IPS-20b (cell line): ENCODE results near the gene POLR3H.

ENCODE experiments used
- H3K27ac ChIP-seq: one replicate; pipeline ENCODE4 v1.5.1; 2013; ENCODE audit warnings: low read length
- H3K27me3 ChIP-seq: 2 replicates; pipeline ENCODE4 v1.6.1; 2013; ENCODE audit warnings: mild to moderate bottlenecking, low read length, inconsistent platforms; ENCODE audit not compliant: insufficient read depth
- H3K36me3 ChIP-seq: 2 replicates; pipeline ENCODE4 v1.6.1; 2013; ENCODE audit warnings: low read depth, mild to moderate bottlenecking, inconsistent platforms, low read length, moderate library complexity; ENCODE audit not compliant: insufficient read depth
- H3K4me1 ChIP-seq: 2 replicates; pipeline ENCODE4 v1.6.1; 2013; ENCODE audit warnings: mild to moderate bottlenecking, control low read depth, inconsistent platforms, low read length, moderate library complexity; ENCODE audit not compliant: insufficient read depth
- H3K4me3 ChIP-seq: 2 replicates; pipeline ENCODE4 v1.5.1; 2013; ENCODE audit warnings: mild to moderate bottlenecking, low read length, inconsistent platforms
- H3K9ac ChIP-seq: 2 replicates; pipeline ENCODE4 v1.6.1; 2013; ENCODE audit warnings: low read depth, mild to moderate bottlenecking, inconsistent platforms, low read length, moderate library complexity
- H3K9me3 ChIP-seq: 2 replicates; pipeline ENCODE4 v1.6.1; 2013; ENCODE audit warnings: mild to moderate bottlenecking, low read depth, low read length, inconsistent platforms; ENCODE audit not compliant: insufficient read depth

Gene POLR3H

DNA sequence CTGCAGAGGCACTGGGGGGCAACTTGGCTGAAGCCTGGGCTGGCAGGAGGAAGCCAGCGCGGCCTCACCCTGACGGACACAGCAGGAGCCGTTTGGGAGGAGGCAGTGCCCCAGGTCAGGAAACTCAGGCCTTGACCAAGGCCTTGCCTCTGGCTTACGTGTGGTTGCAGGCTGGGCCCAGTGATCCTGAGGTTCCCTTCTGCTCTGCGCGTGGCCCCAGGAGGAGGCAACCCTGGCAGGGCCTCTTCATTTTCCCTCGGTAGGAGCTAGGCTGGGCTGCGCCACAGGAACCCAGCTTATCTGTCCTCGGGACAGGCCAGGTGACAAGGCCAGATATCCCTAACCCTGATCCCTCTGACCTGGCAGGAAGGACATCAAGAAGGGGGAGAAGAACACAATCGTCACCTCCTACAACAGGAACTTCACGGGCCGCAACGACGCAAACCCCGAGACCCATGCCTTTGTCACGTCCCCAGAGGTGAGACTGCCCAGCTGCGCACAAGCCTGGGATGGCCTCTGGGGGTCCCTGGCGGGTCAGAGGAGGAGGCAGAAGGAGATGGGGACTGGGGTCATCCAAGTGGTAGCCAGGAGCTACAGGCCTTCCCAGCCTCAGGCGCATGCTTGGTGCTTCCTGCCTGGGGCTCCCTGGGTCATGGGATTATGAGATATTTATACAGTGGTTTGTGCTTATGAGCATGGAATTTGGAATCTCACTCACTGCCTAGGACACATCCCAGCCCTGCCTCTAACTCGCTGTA lies 20.6 kb downstream of the POLR3H start:
- peaks cover 66% of the 10 kb centered on the region for H3K36me3 ChIP-seq

DNA sequence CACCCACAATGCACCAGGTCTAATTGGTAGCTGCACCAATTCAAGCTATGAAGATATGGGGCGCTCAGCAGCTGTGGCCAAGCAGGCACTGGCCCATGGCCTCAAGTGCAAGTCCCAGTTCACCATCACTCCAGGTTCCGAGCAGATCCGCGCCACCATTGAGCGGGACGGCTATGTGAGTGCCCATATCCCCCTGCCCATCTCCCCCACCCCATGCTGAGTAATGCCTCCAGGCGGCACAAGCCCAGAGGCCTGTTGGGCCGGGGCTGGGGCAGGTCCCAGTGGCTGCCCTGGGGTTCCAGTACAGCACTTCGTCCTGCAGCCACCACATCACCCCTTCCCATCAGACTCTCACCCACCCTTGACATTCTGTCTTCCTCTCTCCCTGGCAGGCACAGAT lies 21.5 kb downstream of the POLR3H start:
- H3K9ac ChIP-seq = no peak overlapping the region; the same call in 1 of the 2 replicates
- no peak overlapping the region for H3K4me3 ChIP-seq
- no peaks in the 10 kb centered on the region for H3K4me1 ChIP-seq
- H3K27me3 ChIP-seq = no peaks in the 10 kb centered on the region
- H3K9me3 ChIP-seq = no peaks in the 10 kb centered on the region
- peaks cover 63% of the 10 kb centered on the region for H3K36me3 ChIP-seq
- no peak overlapping the region for H3K27ac ChIP-seq

More for the DNA sequence above, 20.6 kb downstream of the POLR3H start:
- H3K27ac ChIP-seq = no peak overlapping the region
- H3K9me3 ChIP-seq = no peaks in the 10 kb centered on the region
- H3K4me1 ChIP-seq = no peaks in the 10 kb centered on the region
- H3K4me3 ChIP-seq = no peak overlapping the region
- no peaks in the 10 kb centered on the region for H3K27me3 ChIP-seq
- H3K9ac ChIP-seq = no peak overlapping the region

DNA sequence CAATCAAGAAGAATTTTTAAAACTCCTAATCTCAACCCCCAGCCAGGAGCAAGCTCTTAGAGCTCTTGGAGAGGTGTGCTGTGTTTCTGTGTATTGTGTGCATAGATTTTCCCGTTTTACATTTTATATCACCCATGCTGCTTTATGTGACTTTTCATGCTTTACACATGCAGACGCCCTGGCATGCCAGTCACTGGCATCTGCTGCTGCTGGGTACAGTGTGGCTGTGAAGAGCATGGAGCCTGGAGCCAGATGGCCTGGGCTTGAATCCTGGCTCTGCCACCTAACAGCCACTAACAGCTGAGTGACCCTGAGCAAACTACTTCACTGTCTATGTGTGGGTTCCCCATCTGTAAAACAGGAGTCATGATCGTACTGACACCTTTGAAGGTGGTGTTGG lies 23.1 kb downstream of the POLR3H start:
- H3K9ac ChIP-seq = no peak overlapping the region
- no peaks in the 10 kb centered on the region for H3K27me3 ChIP-seq
- H3K36me3 ChIP-seq = peaks cover 51% of the 10 kb centered on the region
- no peak overlapping the region for H3K27ac ChIP-seq
- H3K9me3 ChIP-seq = no peaks in the 10 kb centered on the region
- H3K4me3 ChIP-seq = no peak overlapping the region
- H3K4me1 ChIP-seq = no peaks in the 10 kb centered on the region

DNA sequence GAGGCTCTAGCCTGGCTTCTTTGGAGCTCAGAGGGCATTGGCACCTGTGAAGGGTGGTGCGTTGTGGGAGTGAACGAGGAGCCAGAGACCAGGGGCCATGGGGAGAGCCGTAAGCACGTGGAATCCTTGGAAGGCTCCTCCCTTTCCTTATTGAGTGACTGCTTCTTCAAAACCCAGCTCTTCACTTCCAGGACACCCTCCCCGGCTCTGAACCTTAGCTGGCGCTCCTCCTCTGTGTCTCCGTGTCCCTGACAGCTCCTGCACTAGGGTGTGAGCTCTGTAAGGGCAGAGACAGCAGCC lies 26.3 kb downstream of the POLR3H start:
- Histone ChIP-seq H3K9ac (no peak overlapping the region), H3K9me3 (no peaks in the 10 kb centered on the region), H3K27ac (no peak overlapping the region), H3K27me3 (no peaks in the 10 kb centered on the region), H3K4me1 (peaks cover 4% of the 10 kb centered on the region), H3K4me3 (no peak overlapping the region), H3K36me3 (peaks cover 40% of the 10 kb centered on the region)

DNA sequence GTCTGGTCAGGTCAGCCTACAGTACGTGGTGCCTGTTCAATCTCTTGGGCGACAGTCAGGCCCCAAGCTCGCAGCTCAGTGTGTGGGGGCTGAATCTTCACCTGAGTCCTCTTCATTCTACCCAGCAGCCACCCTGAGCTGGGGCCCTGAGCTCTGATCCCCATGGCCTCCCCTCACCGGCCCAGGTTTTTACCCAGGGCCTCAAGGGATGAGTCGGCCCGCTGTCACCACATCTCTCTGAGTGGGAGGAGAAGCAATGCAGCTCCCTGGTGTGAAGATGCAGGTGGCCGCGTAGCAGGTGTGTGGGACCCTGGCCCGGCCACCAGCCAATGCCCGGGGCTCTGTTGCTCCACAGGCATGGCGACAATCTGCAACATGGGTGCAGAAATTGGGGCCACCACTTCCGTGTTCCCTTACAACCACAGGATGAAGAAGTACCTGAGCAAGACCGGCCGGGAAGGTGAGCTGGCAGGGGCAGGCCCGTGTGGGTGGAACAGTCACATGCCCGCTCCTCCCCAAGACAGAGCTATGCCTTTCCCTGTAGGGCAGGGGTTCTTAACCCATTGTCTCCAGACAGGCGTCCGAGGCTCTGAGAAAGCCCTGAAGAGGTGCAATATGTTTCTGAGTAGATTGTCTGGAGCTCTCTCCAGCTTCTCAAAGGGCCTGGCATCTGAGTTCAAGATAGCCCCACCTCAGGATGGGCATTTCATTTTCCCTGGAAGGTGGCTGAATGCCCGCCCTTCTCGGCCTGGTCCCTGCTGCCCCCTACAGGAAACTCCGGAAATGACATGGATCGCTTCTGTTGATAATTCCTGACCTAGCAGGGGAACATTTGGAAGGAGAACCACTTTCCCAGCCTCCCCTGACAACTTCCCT lies 26.9 kb downstream of the POLR3H start:
- Histone ChIP-seq H3K36me3 (peaks cover 39% of the 10 kb centered on the region), H3K9ac (no peak overlapping the region)

DNA sequence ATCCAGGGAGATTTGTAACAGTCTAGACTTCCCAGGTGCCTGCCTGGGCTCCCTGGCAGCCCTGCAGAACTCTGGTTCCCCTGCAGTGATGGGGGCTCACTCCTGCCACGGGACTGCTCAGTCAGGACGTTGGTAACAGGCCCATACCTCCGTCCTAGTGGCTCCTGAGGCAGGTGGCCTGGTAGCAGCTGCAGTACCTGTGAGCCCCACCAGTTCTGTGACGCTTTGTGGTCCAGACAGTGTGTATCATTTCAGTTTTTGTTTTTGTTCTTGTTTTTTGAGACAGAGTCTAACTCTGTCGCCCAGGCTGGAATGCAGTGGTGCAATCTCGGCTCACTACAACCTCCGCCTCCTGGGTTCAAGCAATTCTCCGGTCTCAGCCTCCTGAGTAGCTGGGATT lies 27.8 kb downstream of the POLR3H start:
- no peaks in the 10 kb centered on the region for H3K27me3 ChIP-seq
- no peaks in the 10 kb centered on the region for H3K9me3 ChIP-seq
- no peak overlapping the region for H3K9ac ChIP-seq
- peaks cover 46% of the 10 kb centered on the region for H3K36me3 ChIP-seq
- peaks cover 15% of the 10 kb centered on the region for H3K4me1 ChIP-seq
- no peak overlapping the region for H3K27ac ChIP-seq
- H3K4me3 ChIP-seq = no peak overlapping the region

More for the DNA sequence above, 26.9 kb downstream of the POLR3H start:
- H3K4me1 ChIP-seq = peaks cover 8% of the 10 kb centered on the region
- H3K4me3 ChIP-seq = no peak overlapping the region
- no peak overlapping the region for H3K27ac ChIP-seq
- no peaks in the 10 kb centered on the region for H3K9me3 ChIP-seq
- H3K27me3 ChIP-seq = no peaks in the 10 kb centered on the region

DNA sequence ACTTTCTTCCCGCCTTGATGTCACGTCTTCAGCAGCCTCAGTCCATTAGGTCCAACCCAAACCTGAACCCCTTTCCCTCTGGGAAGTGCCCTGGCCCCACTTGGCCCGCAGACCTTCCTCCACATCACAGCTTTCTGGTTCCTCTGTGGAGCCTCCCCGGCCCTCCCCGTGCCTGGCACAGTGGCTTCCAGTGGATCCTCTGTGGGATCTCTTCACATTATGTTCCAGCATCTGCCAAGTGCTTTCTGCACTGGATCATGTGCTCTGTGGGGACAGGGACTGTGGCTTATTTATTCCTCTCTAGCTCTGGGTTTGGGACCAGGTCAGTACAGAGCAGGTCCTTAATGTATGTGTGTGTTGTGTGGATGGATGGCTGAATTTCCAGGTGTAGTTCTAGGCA lies 30.9 kb downstream of the POLR3H start:
- H3K36me3 ChIP-seq = peaks cover 50% of the 10 kb centered on the region
- H3K9me3 ChIP-seq = no peaks in the 10 kb centered on the region
- H3K27ac ChIP-seq = peak overlapping the region; percentile 65
- peaks cover 15% of the 10 kb centered on the region for H3K4me1 ChIP-seq
- no peaks in the 10 kb centered on the region for H3K27me3 ChIP-seq
- peak overlapping the region; percentile 60; the same call in 1 of the 2 replicates for H3K9ac ChIP-seq
- H3K4me3 ChIP-seq = no peak overlapping the region; the same call in 1 of the 2 replicates

DNA sequence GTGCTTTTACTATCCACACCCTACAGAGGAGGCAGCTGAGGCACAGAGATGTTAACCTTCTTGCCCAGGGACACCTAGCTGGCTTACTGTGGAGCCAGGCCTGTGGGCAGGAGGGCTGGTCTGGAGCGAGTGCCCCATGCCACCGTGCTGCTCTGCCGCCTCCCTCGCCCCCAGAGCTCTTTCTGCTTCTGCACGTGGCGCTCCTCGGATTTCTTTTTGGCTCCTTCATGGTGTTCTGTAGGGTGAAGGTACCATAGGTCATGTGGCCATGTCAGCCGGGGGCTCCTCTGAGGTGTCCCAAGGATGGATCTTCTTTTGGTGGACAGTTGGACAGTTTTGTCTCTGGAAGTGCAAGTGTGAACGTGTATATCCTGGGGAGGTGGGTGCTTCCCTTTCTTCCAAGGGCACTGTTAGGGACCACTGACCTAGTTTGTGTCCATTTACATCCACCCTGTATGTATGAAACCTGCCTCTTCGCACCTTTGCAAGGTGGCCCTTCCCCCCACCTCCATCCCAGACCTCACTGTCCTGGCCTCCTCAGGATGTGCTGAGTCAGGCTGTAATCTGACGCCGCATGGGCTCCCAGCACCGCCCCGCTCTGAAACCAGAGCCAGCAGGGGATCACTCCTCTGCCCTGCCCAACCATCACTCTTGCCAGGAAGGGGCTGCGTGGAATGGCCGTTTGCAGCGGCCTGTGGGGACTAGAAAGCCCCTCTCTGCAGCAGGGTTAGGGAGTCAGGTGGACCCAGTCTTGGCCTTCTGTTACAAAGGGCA lies 31.7 kb downstream of the POLR3H start:
- no peaks in the 10 kb centered on the region for H3K9me3 ChIP-seq
- peak overlapping the region; percentile 60; the same call in 1 of the 2 replicates for H3K9ac ChIP-seq
- H3K4me3 ChIP-seq = no peak overlapping the region; the same call in 1 of the 2 replicates
- H3K36me3 ChIP-seq = peaks cover 52% of the 10 kb centered on the region
- no peaks in the 10 kb centered on the region for H3K27me3 ChIP-seq
- peaks cover 15% of the 10 kb centered on the region for H3K4me1 ChIP-seq
- H3K27ac ChIP-seq = peak overlapping the region; percentile 65

DNA sequence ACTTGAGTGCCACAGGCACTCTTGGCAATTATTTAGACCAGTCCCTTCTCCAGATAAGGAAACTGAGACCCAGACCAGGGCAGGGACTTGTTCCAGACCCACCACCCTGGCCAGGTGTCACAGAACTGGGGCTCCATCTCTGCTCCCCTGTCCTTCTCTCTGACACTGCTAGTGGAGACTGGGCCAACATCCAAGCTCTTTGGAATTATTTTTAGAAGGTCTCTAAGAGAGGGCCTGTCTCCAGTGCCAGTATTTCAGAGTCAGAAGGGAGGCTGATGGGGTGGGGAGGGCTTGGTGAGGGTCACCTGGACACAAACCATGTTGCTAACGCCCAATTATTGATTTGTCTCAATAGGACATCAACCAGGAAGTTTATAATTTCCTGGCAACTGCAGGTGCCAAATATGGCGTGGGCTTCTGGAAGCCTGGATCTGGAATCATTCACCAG lies 32.7 kb downstream of the POLR3H start:
- no peak overlapping the region for H3K27ac ChIP-seq
- H3K27me3 ChIP-seq = no peaks in the 10 kb centered on the region
- peaks cover 15% of the 10 kb centered on the region for H3K4me1 ChIP-seq
- H3K36me3 ChIP-seq = peaks cover 52% of the 10 kb centered on the region
- no peak overlapping the region for H3K4me3 ChIP-seq
- no peaks in the 10 kb centered on the region for H3K9me3 ChIP-seq
- H3K9ac ChIP-seq = no peak overlapping the region; the same call in 1 of the 2 replicates

DNA sequence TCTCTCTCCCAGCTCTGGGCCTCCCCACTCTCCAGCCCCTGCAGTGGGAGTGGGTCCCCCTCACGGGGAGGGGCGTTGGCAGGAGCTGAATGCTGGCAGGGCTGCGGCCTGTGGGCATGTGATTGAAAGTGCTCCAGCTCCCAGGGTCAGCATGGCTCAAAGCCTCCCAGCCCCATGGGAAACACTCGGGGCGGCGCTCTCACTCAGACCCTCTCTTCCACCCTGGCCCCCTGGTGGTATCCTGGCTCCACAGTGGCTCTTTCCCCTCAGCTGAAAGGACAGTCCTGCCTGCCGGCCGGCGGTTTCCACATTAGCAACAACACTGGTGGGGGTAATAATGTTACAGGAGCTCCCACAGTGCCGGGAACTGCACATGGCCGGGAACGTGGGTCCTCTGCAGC lies 35.5 kb downstream of the POLR3H start:
- H3K4me3 ChIP-seq = no peak overlapping the region
- H3K36me3 ChIP-seq = peaks cover 40% of the 10 kb centered on the region
- peaks cover 15% of the 10 kb centered on the region for H3K4me1 ChIP-seq
- no peaks in the 10 kb centered on the region for H3K9me3 ChIP-seq
- H3K27ac ChIP-seq = no peak overlapping the region
- no peaks in the 10 kb centered on the region for H3K27me3 ChIP-seq
- no peak overlapping the region for H3K9ac ChIP-seq

DNA sequence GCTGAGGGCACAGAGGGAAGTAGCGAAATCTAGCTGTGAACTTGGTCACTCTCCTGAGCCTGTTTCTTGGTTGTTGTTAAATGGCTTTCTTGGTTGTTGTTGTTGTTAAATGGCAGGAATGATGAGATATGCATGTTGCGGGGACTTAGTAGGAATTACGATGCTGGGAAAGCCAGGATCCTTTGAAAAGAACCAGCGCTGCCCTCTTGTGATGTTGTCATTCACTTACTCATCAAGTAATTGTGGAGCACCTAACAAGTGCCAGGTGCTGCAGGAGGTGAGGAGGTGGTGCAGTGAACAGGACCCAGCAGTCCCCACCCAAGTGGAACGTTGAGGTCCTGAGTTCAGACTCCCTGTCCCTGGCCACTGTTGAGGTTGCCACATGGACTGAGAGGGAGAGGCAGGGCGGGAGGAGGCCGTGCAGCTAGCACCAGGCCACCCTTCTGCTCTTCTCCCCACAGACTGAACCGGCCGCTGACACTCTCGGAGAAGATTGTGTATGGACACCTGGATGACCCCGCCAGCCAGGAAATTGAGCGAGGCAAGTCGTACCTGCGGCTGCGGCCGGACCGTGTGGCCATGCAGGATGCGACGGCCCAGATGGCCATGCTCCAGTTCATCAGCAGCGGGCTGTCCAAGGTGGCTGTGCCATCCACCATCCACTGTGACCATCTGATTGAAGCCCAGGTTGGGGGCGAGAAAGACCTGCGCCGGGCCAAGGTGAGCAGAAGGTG lies 36.8 kb downstream of the POLR3H start:
- H3K4me3 ChIP-seq = no peak overlapping the region
- no peaks in the 10 kb centered on the region for H3K9me3 ChIP-seq
- peaks cover 8% of the 10 kb centered on the region for H3K4me1 ChIP-seq
- H3K36me3 ChIP-seq = peaks cover 38% of the 10 kb centered on the region
- H3K27ac ChIP-seq = no peak overlapping the region
- H3K27me3 ChIP-seq = no peaks in the 10 kb centered on the region
- no peak overlapping the region for H3K9ac ChIP-seq
